ENCODE results near the gene RTP5.
A peak's percentile ranks its signal among the peaks of the same experiment; 100 is the strongest.
"Not testable (repeated sequence)": the region's sequence is repeated elsewhere in the genome, so short reads cannot be mapped to it uniquely, and the experiment has no call there.

Gene RTP5

GRCh38 chr2:241902357-241902991, 32.9 kb downstream of the RTP5 start:
- DNase-seq (ENCODE audit: low spot score), result peak; percentile 70

GRCh38 chr2:241903121-241904010, 33.8 kb downstream of the RTP5 start:
- DNase-seq (ENCODE audit: low spot score), result no peak

- no peak for DNase-seq (ENCODE audit: low spot score)
Measured at GRCh38 chr2:241904011-241904718, 34.6 kb downstream of the RTP5 start.

- no peak for DNase-seq (ENCODE audit: low spot score)
Measured at GRCh38 chr2:241904791-241905710, 35.5 kb downstream of the RTP5 start.

- no peak for DNase-seq (ENCODE audit: low spot score)
Measured at GRCh38 chr2:241905716-241906377, 36.3 kb downstream of the RTP5 start.

GRCh38 chr2:241906378-241906770, 36.8 kb downstream of the RTP5 start:
- not testable (repeated sequence) for DNase-seq (ENCODE audit: low spot score)

GRCh38 chr2:241906826-241907570, 37.5 kb downstream of the RTP5 start:
- DNase-seq (ENCODE audit: low spot score), result no peak

GRCh38 chr2:241907831-241908230, 38.3 kb downstream of the RTP5 start:
- not testable (repeated sequence) for DNase-seq (ENCODE audit: low spot score)

GRCh38 chr2:241908686-241909420, 39.3 kb downstream of the RTP5 start:
- no peak for DNase-seq (ENCODE audit: low spot score)

- DNase-seq (ENCODE audit: low spot score), result no peak
Measured at GRCh38 chr2:241909769-241910168, 40.2 kb downstream of the RTP5 start.

- DNase-seq (ENCODE audit: low spot score), result no peak
Measured at GRCh38 chr2:241910604-241911520, 41.3 kb downstream of the RTP5 start.

GRCh38 chr2:241911551-241911950, 42.0 kb downstream of the RTP5 start:
- DNase-seq (ENCODE audit: low spot score), result no peak

- no peak for DNase-seq (ENCODE audit: low spot score)
Measured at GRCh38 chr2:241912021-241912555, 42.6 kb downstream of the RTP5 start.

- DNase-seq (ENCODE audit: low spot score), result no peak
Measured at GRCh38 chr2:241913703-241914102, 44.2 kb downstream of the RTP5 start.

- no peak for DNase-seq (ENCODE audit: low spot score)
Measured at GRCh38 chr2:241914542-241914941, 45.0 kb downstream of the RTP5 start.

GRCh38 chr2:241921631-241922030, 52.1 kb downstream of the RTP5 start:
- DNase-seq (ENCODE audit: low spot score), result not testable (repeated sequence)

- DNase-seq (ENCODE audit: low spot score), result no peak
Measured at GRCh38 chr2:241922411-241922810, 52.9 kb downstream of the RTP5 start.
